Measurements from ENCODE around the gene PNPLA1. TPM values are rescaled to one million over a fixed set of nuclear protein-coding genes. Genes with fewer than 3 reads are reported as not detected.

The PNPLA1 gene
- total RNA-seq, 1 experiment from 2014 or later = not detected

DNA sequence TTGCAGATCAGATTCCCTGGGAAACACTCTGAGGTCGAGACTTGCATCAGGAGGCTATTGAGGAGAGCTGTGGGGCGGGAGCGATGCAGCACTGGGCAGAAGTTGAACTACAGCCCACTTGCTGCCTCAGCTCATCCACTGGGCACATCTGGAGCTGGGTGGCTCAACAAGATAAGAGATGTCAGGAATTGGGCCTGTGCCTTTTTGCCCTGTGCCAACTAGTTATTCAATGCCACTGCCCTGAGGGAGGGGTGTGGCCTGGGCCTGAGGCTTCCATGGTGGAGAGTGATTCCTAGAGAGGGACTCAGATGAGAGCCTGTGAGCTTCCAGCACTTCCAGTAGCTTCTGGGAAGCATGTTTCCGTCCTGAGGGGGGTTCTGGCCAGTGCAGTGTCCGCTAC, 40.6 kb upstream of the PNPLA1 start:
- TF ChIP-seq TCF7L2 (IDR thresholded peaks at IDR 0.05; ENCODE audit: low read depth, low read length) = no peak
- TF ChIP-seq CTCF (IDR thresholded peaks at IDR 0.05) = no peak
- TF ChIP-seq SIN3A (IDR thresholded peaks at IDR 0.05; ENCODE audit: borderline replicate concordance, insufficient read depth, low read depth, low read length) = no peak
- TF ChIP-seq REST (IDR thresholded peaks at IDR 0.05; ENCODE audit: insufficient read depth in 1 of 2, low read depth in 2 of 2, low read length in 1 of 2) = no peak
- no peak for TF ChIP-seq POLR2AphosphoS5 (IDR thresholded peaks at IDR 0.05; ENCODE audit: low read depth, low read length)
- Histone ChIP-seq H3K9me3 (ENCODE audit: control insufficient read depth, insufficient read depth, low read depth, low read length) (no peaks in the 10 kb centered on the region), H3K4me1 (ENCODE audit: control insufficient read depth, insufficient read depth, low read length) (no peaks in the 10 kb centered on the region), H3K36me3 (ENCODE audit: control insufficient read depth, insufficient read depth, low read length) (peaks cover 15% of the 10 kb centered on the region), H3K27me3 (ENCODE audit: control insufficient read depth, insufficient read depth, low read length) (no peaks in the 10 kb centered on the region), H3K4me3 (ENCODE audit: low read depth in 2 of 2, low read length in 2 of 2) (no peak overlapping the region), H3K27ac (ENCODE audit: low read length) (no peak overlapping the region)
- BruUV-seq (replicated peaks) = no TSS peak
- CTCF ChIA-PET = no interaction called here
- POLR2A ChIA-PET = no interaction called here
- DNase-seq (ENCODE audit: low read depth, low spot score) (no peak), ATAC-seq (peak; percentile 13; the same call in 1 of the 2 replicates)
- in situ Hi-C loops (cut with HindIII; ENCODE audit: low pct_unique_long_range_greater_than_20kb, low sequenced_read_pairs) = no loop called here
- intact Hi-C loops (cut with micrococcal nuclease; ENCODE audit: unreplicated experiment) = no loop called here

DNA sequence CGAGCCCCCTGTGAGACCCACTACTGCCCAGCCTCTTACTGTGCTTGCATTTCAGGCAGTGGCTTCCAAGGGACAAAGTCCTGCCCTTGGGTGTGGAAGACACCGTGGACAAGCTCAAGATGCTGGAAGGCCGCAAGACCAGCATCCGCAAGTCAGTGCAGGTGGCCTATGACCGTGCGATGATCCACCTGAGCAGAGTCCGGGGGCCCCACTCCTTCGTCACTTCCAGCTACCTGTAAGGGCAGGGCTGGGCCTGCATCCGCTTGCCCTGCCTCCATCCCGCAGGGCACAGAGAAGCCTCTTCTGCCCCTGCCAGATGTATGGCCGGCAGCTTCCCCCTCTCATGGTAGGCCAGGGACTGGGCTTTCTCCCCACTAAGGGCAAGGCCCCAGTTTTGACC, 39.5 kb upstream of the PNPLA1 start:
- intact Hi-C loops (cut with micrococcal nuclease; ENCODE audit: unreplicated experiment) (no loop called here), in situ Hi-C loops (cut with HindIII; ENCODE audit: low pct_unique_long_range_greater_than_20kb, low sequenced_read_pairs) (no loop called here)
- DNase-seq (ENCODE audit: low read depth, low spot score) (no peak), ATAC-seq (no peak)
- no peak overlapping the region for H3K27ac ChIP-seq (ENCODE audit: low read length)
- no peak overlapping the region for H3K4me3 ChIP-seq (ENCODE audit: low read depth in 2 of 2, low read length in 2 of 2)
- H3K4me1 ChIP-seq (ENCODE audit: control insufficient read depth, insufficient read depth, low read length) = no peaks in the 10 kb centered on the region
- ChIA-PET POLR2A (no interaction called here), CTCF (no interaction called here)
- TF ChIP-seq TCF7L2 (IDR thresholded peaks at IDR 0.05; ENCODE audit: low read depth, low read length) = no peak
- no peak for TF ChIP-seq CTCF (IDR thresholded peaks at IDR 0.05)
- no peak for TF ChIP-seq SIN3A (IDR thresholded peaks at IDR 0.05; ENCODE audit: borderline replicate concordance, insufficient read depth, low read depth, low read length)
- no peak for TF ChIP-seq REST (IDR thresholded peaks at IDR 0.05; ENCODE audit: insufficient read depth in 1 of 2, low read depth in 2 of 2, low read length in 1 of 2)
- TF ChIP-seq POLR2AphosphoS5 (IDR thresholded peaks at IDR 0.05; ENCODE audit: low read depth, low read length) = no peak
- BruUV-seq (replicated peaks) = no TSS peak
- H3K27me3 ChIP-seq (ENCODE audit: control insufficient read depth, insufficient read depth, low read length) = no peaks in the 10 kb centered on the region
- H3K9me3 ChIP-seq (ENCODE audit: control insufficient read depth, insufficient read depth, low read depth, low read length) = no peaks in the 10 kb centered on the region
- peaks cover 11% of the 10 kb centered on the region for H3K36me3 ChIP-seq (ENCODE audit: control insufficient read depth, insufficient read depth, low read length)
